AG09309 (cell line): ENCODE results near the gene TXNDC16.
A peak's percentile ranks its signal among the peaks of the same experiment; 100 is the strongest.

Experiments
- DNase-seq: peaks from one replicate; pipeline ENCODE4 v3.0.0-alpha.2; 2010; ENCODE audit warnings: low read depth
- H3K4me3 ChIP-seq: 2 replicates; pipeline ENCODE4 v1.5.1; 2011; ENCODE audit warnings: mild to moderate bottlenecking, low read depth, low read length, moderate library complexity; ENCODE audit not compliant: control insufficient read depth
- CTCF ChIP-seq: IDR thresholded peaks from 2 replicates; pipeline ENCODE4 v1.5.1; 2011; ENCODE audit warnings: mild to moderate bottlenecking, low read depth, low read length, inconsistent platforms; ENCODE audit not compliant: insufficient read depth, control insufficient read depth; ENCODE audit errors: missing control alignments

TXNDC16 gene

GRCh38 chr14:52553002-52553670 is 831 bp upstream of the TXNDC16 start:
- DNase-seq = no peak
- TF ChIP-seq CTCF = no peak

GRCh38 chr14:52551696-52552062 is 626 bp downstream of the TXNDC16 start:
- H3K4me3 ChIP-seq = peak overlapping the region; percentile 72
- peak; percentile 45 for TF ChIP-seq CTCF
- no peak for DNase-seq

More at GRCh38 chr14:52553002-52553670, 831 bp upstream of the TXNDC16 start:
- H3K4me3 ChIP-seq = peak overlapping the region; percentile 64

DNA sequence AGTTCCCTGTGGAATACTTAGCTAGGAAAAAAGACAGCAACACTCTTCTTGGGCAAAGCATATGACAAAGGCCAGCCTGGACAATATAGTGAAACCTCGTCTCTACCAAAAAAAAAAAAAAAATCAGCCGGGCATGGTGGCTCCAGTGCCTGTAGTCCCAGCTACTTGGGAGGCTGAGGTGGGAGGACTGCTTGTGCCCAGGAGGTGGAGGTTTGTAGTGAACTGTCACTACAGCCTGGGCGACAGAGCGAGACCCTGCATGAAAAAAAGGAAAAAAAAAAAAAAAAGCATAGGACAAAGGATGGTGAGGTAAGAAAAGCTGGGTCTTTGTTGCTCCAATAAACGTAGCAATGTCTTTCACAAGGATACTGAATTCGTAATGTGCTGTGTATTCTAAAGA is 1.1 kb downstream of the TXNDC16 start:
- DNase-seq = no peak
- H3K4me3 ChIP-seq = no peak overlapping the region
- no peak for TF ChIP-seq CTCF

DNA sequence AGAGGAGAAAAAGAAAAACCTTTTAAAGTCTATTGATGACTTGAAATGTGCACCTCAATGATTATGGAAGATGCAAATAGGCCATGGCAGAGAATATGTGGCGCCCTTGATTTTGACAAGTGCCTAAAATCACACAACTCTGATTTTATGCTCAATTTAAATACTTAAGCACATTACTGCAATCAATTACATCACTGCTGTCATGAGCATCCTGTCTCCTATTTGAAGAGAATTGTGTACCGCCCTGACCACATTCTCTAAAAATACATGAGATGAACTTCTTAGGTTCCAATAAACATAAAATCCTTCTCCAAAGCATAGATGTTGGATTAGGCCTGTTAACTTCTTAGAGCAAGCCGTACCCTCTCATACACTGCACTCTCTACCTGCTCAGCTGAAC is 1.6 kb downstream of the TXNDC16 start:
- no peak overlapping the region for H3K4me3 ChIP-seq
- TF ChIP-seq CTCF = no peak
- no peak for DNase-seq

DNA sequence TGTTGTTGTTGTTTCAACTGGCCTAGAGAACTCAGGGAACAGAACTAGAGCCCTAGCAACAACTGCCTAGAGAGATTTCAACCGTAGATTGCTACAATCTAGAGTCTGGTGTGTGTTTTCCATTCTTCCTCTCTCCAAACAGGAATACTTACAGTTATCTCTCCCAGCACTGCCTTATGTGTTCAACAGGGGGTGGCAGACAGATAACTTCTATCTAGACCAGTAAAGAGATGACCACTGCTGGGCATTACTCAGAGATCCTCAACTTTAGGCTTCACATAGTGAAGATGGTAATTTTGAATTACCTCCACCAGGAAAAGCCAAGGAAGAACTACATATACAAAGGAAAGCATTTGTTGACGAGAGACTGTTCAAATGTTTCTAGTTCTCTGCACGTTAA is 4.8 kb downstream of the TXNDC16 start:
- no peak for DNase-seq
- H3K4me3 ChIP-seq = no peak overlapping the region
- no peak for TF ChIP-seq CTCF

- DNase-seq = no peak
- no peak overlapping the region for H3K4me3 ChIP-seq
- no peak for TF ChIP-seq CTCF
Observed at GRCh38 chr14:52547027-52547426, 5.3 kb downstream of the TXNDC16 start.

GRCh38 chr14:52546318-52546670 is 6.0 kb downstream of the TXNDC16 start:
- no peak for TF ChIP-seq CTCF

More at GRCh38 chr14:52546318-52546670, 6.0 kb downstream of the TXNDC16 start:
- DNase-seq = no peak
- no peak overlapping the region for H3K4me3 ChIP-seq
